HG02798 (cell line): ENCODE results near the gene DPCD.

Experiments used
- ATAC-seq: cut with Tn5 transposase; IDR thresholded peaks from one replicate; pipeline ENCODE4 v1.9.1; 2021; ENCODE audit warnings: mild to moderate bottlenecking; ENCODE audit not compliant: unreplicated experiment, poor library complexity

Gene DPCD

GRCh38 chr10:101587725-101588653 lies at the start of gene DPCD, which contains the start of gene POLL:
DPCD (plus strand) TSS chr10:101588321; CDS start chr10:101588337, 16 bp downstream.
POLL (minus strand) TSS chr10:101588257; CDS start chr10:101587360, 897 bp downstream.
- ATAC-seq: peak; percentile 98

GRCh38 chr10:101538446-101538845 lies 49.7 kb upstream of the DPCD start:
- ATAC-seq: no peak

GRCh38 chr10:101545898-101546297 lies 42.2 kb upstream of the DPCD start:
- no peak for ATAC-seq

GRCh38 chr10:101550965-101551364 lies 37.2 kb upstream of the DPCD start:
- no peak for ATAC-seq

- no peak for ATAC-seq
Observed at GRCh38 chr10:101552442-101552841, 35.7 kb upstream of the DPCD start.

GRCh38 chr10:101557541-101557940 lies 30.6 kb upstream of the DPCD start:
- no peak for ATAC-seq

- ATAC-seq: no peak
Observed at GRCh38 chr10:101558204-101558603, 29.9 kb upstream of the DPCD start.

- ATAC-seq: no peak
Observed at GRCh38 chr10:101558671-101559595, 29.2 kb upstream of the DPCD start.

GRCh38 chr10:101559596-101560297 lies 28.4 kb upstream of the DPCD start:
- no peak for ATAC-seq

- no peak for ATAC-seq
Observed at GRCh38 chr10:101560298-101561067, 27.6 kb upstream of the DPCD start.

GRCh38 chr10:101561068-101561915 lies 26.8 kb upstream of the DPCD start:
- no peak for ATAC-seq

GRCh38 chr10:101562231-101562630 lies 25.9 kb upstream of the DPCD start:
- no peak for ATAC-seq

- no peak for ATAC-seq
Observed at GRCh38 chr10:101563007-101563406, 25.1 kb upstream of the DPCD start.

GRCh38 chr10:101563497-101564040 lies 24.6 kb upstream of the DPCD start:
- ATAC-seq: no peak

GRCh38 chr10:101564490-101564991 lies 23.6 kb upstream of the DPCD start:
- ATAC-seq: no peak

- no peak for ATAC-seq
Observed at GRCh38 chr10:101565370-101565900, 22.7 kb upstream of the DPCD start.

GRCh38 chr10:101565936-101566332 lies 22.2 kb upstream of the DPCD start:
- no peak for ATAC-seq
